Effector memory CD4-positive, alpha-beta T cell (primary cell): ENCODE data around the gene CDK18.

Experiments used
- DNase-seq, 3 donors: peaks; one replicate each; pipeline ENCODE4 v3.0.0-alpha.2; 2020
- H3K27ac ChIP-seq: 2 replicates; pipeline ENCODE4 v1.7.0; 2013; ENCODE audit warnings: mild to moderate bottlenecking, low read length, moderate library complexity; ENCODE audit not compliant: insufficient read depth, poor library complexity, severe bottlenecking
- H3K27me3 ChIP-seq: replicated peaks from 2 replicates; pipeline ENCODE4 v1.7.0; 2013; ENCODE audit warnings: mild to moderate bottlenecking, low read length; ENCODE audit not compliant: insufficient read depth, control insufficient read depth, poor library complexity, severe bottlenecking
- H3K36me3 ChIP-seq: 2 replicates; pipeline ENCODE4 v1.7.0; 2013; ENCODE audit warnings: mild to moderate bottlenecking, low read length, moderate library complexity; ENCODE audit not compliant: control insufficient read depth, insufficient read depth
- H3K4me1 ChIP-seq: 2 replicates; pipeline ENCODE4 v1.7.0; 2013; ENCODE audit warnings: low read length, mild to moderate bottlenecking; ENCODE audit not compliant: control insufficient read depth, insufficient read depth, poor library complexity, severe bottlenecking
- H3K4me3 ChIP-seq: 2 replicates; pipeline ENCODE4 v1.7.0; 2013; ENCODE audit warnings: low read length, low read depth, mild to moderate bottlenecking; ENCODE audit not compliant: insufficient read depth, poor library complexity, severe bottlenecking
- H3K9me3 ChIP-seq: 2 replicates; pipeline ENCODE4 v1.7.0; 2013; ENCODE audit warnings: mild to moderate bottlenecking, low read length, moderate library complexity; ENCODE audit not compliant: control insufficient read depth

The CDK18 gene

DNA sequence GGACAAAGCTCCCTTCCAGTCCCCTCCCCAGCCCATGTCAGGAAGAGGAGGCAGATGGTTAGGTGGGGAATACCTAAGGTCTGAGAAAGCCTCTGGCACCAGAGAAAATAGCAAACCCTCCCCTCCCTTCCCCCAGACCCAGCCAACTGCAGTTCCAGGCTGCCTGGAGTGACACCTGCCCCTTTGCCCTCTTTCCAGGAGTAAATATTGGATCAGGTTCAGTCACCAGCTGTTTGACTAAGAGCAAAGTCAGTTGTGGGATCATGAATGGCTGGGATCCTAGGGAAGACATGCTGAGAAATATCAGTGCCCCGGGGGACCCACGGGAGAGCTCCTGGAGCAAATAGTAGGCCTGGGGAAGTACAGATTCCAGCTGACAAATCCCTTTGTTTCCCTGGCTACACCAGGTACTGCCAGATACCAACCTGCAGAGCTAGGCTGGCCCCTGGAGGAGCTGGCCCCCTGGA lies 12.2 kb upstream of the CDK18 start:
- DNase-seq: no peak
- Histone ChIP-seq H3K4me3 (no peak overlapping the region), H3K27ac (no peak overlapping the region), H3K4me1 (no peaks in the 10 kb centered on the region), H3K9me3 (no peaks in the 10 kb centered on the region), H3K27me3 (peaks cover 18% of the 10 kb centered on the region), H3K36me3 (no peaks in the 10 kb centered on the region)

DNA sequence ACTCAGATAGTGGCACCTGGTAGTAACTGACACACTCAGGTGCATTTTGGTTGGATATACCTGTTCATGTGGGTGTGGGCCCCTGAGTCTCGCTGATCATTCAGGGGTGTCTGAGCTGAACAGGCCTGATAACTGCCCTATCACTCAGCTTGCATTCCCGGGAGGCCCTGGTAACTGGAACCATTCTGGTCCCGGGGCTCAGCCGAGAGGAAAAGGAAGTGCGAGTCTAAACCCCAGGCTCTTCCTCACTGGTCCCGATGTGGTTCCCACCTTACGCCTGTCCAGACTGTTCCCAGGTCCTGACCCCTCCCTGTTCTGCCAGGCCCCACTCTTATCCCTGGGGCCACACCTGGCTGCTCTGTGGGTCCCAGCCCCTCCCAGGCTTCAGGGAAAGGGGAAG lies 11.7 kb upstream of the CDK18 start:
- H3K4me3 ChIP-seq: no peak overlapping the region
- no peaks in the 10 kb centered on the region for H3K9me3 ChIP-seq
- H3K4me1 ChIP-seq: no peaks in the 10 kb centered on the region
- no peaks in the 10 kb centered on the region for H3K36me3 ChIP-seq
- peaks cover 18% of the 10 kb centered on the region for H3K27me3 ChIP-seq
- DNase-seq: no peak
- no peak overlapping the region for H3K27ac ChIP-seq

DNA sequence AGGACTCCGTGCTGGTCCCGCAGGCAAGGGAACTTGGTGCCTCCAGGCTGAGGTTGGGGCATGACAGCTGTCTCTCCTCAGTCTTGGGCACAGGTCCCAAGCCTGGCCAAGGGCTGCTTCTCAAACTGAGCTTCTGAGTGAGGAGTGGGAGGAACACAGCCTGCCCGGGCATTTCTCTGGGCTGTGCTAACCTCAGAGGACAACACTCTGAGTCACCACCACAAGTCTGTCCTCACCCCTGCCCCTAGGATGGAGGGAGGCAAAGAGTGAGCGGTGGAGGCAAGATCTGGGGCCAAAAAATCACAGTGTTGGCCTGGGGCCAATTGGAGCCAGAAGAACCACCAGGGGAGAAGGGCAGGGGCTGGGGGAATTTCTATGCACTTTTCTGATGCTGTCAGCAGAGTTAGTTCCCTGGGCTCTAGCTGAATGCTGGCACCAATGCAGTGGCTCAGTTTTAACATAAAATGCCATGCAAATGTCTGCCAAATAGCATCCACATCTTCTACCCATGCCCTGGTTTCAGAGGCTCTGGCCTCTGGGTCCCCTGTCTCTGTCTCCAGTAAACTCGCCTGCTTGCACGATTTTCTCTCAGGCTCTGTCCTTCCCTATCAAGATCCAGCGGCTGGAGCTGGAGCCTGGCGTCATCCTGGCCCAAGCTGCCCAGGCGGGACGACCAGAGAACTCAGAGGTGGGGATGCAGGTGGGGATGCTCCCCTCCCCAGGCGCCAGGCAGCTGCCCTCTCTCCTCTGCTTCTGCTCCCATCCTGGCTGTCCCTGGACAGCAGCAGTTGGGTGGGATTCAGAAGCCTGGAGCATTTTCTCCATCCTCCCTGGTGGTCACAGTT lies 11.0 kb upstream of the CDK18 start:
- Histone ChIP-seq H3K9me3 (no peaks in the 10 kb centered on the region), H3K27ac (no peak overlapping the region), H3K36me3 (no peaks in the 10 kb centered on the region), H3K27me3 (peaks cover 18% of the 10 kb centered on the region), H3K4me1 (no peaks in the 10 kb centered on the region), H3K4me3 (no peak overlapping the region)
- no peak for DNase-seq

DNA sequence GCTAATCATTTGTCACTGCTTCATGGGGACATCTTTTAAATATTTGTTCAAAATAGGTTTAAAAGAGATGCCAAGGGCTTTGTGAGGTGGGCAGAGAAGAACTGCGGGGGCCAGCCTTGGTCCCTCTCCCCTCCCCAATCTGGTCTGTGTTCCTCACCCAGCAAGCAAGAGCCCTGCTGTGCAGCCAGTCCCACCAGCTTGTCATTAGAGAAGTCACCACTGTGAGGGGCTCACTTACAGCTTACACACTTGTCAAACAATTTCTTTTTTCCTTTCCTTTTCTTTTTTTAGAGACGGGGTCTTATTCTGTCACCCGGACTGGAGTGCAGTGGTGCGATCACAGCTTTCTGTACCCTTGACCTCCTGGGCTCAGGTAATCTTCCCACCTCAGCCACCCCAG lies 10.4 kb upstream of the CDK18 start:
- Histone ChIP-seq H3K4me1 (no peaks in the 10 kb centered on the region), H3K9me3 (no peaks in the 10 kb centered on the region), H3K4me3 (no peak overlapping the region), H3K27ac (no peak overlapping the region), H3K27me3 (peaks cover 18% of the 10 kb centered on the region), H3K36me3 (no peaks in the 10 kb centered on the region)
- no peak for DNase-seq

DNA sequence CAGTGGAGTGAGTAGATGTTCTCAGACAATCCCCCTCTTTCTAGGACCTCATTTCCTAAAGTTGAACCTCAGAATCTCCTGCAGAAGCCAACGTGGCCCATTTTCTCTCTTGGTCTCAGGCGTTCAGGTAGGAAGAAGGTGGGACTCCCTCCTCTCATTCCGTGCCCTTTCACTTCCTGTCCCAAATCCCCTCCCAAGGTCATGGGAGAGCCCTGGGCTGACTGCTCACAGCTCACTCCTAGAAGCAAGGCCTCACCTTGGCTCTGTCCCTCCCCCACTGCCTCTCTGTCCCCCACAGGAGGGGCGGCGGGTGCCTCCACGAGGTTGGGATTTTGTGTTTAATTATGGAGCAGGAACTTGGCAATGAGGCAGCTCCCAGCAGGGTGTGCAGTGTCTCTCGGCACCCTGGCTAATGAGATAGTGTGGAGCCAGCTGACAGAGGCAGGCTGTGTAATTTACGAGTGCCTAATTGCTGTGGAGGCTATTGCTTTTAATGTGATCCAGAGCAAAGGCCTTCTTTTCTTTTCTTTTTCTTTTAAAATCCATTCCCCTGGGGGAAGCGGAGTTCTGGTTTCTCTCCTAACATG lies 9.1 kb upstream of the CDK18 start:
- DNase-seq: no peak
- Histone ChIP-seq H3K4me3 (no peak overlapping the region), H3K27me3 (peaks cover 18% of the 10 kb centered on the region), H3K36me3 (no peaks in the 10 kb centered on the region), H3K9me3 (no peaks in the 10 kb centered on the region), H3K27ac (no peak overlapping the region), H3K4me1 (no peaks in the 10 kb centered on the region)

DNA sequence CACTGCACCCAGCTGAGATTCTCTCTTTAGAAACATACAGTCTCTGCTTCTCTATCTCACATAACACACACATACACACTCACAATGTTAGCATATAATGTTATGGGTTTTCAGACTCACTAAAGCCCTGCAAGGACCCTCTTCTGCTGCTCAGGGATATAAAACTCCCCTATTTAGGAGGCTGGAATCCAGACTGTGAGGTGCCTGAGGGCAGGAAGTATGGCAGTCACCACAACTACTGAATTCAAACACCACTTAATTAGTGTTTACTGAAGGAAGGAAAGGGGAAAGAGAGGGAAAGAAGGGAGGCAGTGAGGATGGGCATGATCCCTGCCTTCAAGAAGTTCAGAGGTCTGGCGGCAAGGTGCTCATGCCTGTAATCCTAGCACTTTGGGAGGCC lies 7.8 kb upstream of the CDK18 start:
- no peaks in the 10 kb centered on the region for H3K36me3 ChIP-seq
- no peak for DNase-seq
- no peaks in the 10 kb centered on the region for H3K4me1 ChIP-seq
- H3K27me3 ChIP-seq: peaks cover 18% of the 10 kb centered on the region
- H3K9me3 ChIP-seq: no peaks in the 10 kb centered on the region
- H3K4me3 ChIP-seq: no peak overlapping the region
- no peak overlapping the region for H3K27ac ChIP-seq

DNA sequence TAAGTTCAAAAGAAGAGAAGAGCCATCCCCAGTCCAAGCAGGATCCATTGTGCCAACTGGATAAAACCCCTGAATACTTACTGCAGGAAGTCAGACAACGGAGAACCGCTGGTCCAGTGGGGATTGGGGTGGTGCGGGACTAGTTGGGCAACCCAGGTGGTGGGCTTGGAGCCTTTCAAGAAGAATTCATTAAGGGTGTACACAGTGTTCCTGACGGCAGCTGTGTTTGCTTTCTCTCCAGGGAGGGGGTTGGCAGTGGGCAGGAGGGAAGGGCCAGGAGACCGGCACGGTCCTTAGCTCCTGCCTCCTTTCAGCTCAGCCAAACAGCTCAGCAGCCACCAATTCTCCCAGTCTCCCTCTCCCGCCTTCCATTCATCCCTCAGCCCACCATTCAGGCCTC lies 7.1 kb upstream of the CDK18 start:
- Histone ChIP-seq H3K4me1 (no peaks in the 10 kb centered on the region), H3K36me3 (no peaks in the 10 kb centered on the region), H3K9me3 (no peaks in the 10 kb centered on the region)

DNA sequence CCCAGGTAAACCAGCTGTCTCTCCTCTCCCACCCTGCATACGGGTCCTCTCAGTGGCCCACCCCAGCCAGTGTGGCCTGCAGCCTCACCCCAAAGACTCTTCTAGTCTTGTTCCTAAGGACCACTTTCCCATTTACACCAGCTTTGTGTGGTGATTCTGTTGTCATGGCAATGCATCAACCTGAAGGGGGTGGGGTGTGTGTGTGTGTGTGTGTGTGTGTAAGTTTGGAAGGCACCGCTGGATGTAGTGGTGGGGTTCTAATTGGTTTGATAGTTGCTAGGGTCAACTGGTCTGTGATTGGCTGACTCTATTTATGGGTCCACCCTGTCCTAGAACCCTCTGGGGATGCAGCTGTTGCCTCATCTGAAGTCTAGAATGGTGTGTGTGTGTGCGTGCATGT lies 4.7 kb upstream of the CDK18 start:
- Histone ChIP-seq H3K27ac (no peak overlapping the region), H3K4me3 (no peak overlapping the region), H3K4me1 (peaks cover under 1% of the 10 kb centered on the region), H3K36me3 (no peaks in the 10 kb centered on the region), H3K9me3 (no peaks in the 10 kb centered on the region), H3K27me3 (peaks cover 2% of the 10 kb centered on the region)
- no peak for DNase-seq

More for the DNA sequence above, 7.1 kb upstream of the CDK18 start:
- H3K27ac ChIP-seq: no peak overlapping the region
- H3K27me3 ChIP-seq: peaks cover 14% of the 10 kb centered on the region
- H3K4me3 ChIP-seq: no peak overlapping the region
- no peak for DNase-seq

DNA sequence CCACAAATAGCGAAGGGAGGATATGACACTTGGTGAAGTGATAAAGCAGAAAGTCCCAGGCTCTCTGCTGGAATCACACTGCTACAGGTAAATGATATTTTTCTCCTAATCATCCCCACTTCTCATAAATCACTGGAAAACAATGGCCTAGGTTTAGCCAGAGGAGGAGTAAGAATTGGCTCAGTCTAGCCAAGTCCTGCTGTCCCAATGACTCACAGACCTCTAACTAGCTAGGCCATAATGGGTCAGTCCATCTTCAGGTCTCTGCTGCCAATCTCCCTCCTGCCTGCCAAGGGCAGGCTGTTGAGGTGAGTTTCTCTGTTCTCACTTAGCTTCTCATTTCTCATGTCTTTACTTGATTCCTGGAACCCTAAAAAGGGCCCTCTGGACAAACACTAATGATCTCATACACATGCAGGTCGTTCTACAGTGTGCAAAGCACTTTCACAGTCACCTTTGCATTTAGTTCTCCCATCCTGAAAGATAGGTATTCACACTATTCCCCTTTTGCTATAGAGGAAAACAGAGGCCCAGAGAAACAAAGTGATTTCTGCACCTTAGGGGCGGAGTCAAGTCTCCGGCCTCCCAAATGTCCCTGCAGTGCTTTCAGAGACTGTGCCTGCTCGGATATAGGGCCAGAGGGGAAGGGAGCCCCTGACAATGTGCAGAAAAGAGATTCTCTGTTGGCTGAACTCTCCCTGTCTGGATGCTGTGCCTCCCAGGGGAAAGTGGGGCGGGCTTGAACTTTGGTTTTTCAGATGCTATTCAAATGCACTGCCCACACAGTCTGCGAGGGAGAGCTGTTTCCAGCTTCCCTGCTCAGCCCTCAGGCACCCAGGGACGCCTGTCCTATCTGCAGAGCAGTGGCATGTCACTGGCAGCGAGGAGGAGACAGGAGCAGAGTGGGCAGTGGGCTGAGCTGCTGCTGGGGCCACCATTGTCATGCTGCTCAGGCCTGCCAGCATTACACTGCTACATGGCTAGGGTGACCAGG lies 3.9 kb upstream of the CDK18 start:
- Histone ChIP-seq H3K27ac (no peak overlapping the region), H3K27me3 (no peaks in the 10 kb centered on the region), H3K4me3 (no peak overlapping the region), H3K9me3 (no peaks in the 10 kb centered on the region), H3K4me1 (peaks cover 8% of the 10 kb centered on the region), H3K36me3 (no peaks in the 10 kb centered on the region)
- no peak for DNase-seq
